ENCODE data around the gene MRPS22.

GRCh38 chr3:139309061-139309591 lies 34.7 kb upstream of the MRPS22 start:
- TF ChIP-seq CTCF (IDR thresholded peaks at IDR 0.05) (no peak), EP300 (IDR thresholded peaks at IDR 0.05) (no peak), POLR2A (IDR thresholded peaks at IDR 0.05) (no peak)
